SKM-1 (cell line): ENCODE data around the gene RIIAD1.

Experiments
- DNase-seq: peaks from one replicate; lab custom pipeline; 2025; ENCODE audit not compliant: unreplicated experiment; lab: John Stamatoyannopoulos, UW

Gene RIIAD1

DNA sequence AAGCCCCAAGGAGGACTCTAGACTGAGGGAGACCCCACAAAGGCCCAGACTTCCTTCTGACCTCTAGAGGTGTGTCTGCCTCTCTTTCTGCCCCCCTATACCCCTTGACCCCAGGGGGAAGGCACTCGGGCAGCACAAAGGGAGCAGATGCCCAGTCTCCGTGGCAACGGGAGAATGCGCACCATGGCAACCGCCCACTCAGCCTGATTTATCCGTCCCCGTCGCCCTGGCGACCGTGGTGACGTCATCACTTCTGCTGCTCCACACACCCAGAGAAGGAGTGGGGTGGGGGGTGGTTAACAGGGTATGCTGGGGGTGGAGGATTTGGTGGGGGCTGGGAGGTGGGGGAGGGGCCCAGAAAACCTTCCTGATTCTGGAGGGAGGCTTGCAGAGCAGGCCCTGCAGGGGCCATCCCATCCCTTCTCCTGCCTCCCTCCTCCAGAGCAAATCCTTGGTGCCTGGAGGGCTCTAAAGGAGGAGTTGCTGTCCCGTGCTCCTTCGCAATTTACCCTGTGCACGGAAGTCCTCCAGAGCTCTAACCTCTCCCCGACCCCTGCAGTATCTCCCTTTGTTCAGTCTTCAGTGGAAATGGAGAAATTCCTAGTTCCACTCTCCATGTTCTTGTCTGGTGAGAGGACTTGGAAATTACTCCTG, 11.0 kb upstream of the RIIAD1 start:
- no peak for DNase-seq

DNA sequence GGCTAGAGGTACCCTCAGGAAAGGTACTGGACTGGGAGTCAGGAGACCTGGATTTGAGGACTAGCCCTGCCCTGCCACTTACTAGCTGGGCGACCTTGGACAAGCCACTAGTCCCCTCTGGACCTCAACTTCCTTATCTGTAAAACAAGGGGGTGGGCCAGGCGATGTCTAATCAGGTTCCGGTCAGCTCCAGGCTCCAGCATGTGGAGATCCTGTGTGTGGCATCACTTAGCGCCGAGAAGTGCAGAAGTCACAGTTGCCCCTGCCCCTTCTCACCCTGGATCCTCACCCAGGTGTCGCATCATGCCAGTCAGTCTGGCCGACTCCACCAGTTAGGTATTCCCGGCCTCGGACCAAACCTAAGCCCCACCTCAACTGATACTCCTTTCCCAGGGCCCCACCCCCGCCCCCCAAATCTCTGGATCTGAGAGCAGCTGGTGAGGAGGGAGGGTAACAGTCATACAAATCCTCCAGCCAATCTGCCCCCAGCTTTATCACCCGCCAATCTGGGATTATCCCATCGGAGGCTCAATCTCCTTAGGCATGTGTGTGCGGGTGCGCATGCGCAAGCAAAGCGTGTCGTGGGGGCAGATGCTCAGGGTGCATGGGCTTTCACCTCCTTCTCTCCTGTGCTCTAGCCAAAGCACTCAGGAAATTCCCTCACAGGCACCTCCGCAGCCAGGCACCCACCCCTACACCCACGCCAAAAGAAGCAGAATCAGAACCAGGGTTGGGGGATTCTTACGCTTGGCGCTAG, 10.1 kb upstream of the RIIAD1 start:
- no peak for DNase-seq

DNA sequence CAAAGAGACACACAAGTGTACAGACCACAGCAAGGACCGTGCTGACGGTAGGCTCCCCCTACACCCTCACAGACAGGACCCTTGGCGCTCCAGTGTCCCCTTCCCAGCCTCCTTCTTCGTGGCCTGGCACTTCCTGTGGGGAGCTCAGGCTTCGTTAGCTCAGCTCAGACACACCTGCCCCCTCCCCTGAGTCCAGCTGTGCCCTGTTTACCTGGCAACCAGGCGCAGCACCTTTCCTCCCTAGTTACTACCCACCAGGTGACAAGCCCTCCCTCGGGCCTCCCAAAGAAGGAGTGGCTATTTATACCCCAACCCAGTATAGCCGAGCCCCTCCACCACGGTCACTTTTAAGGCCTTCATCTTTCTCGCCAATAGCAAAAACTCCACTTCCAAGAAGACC, 9.4 kb upstream of the RIIAD1 start:
- no peak for DNase-seq

DNA sequence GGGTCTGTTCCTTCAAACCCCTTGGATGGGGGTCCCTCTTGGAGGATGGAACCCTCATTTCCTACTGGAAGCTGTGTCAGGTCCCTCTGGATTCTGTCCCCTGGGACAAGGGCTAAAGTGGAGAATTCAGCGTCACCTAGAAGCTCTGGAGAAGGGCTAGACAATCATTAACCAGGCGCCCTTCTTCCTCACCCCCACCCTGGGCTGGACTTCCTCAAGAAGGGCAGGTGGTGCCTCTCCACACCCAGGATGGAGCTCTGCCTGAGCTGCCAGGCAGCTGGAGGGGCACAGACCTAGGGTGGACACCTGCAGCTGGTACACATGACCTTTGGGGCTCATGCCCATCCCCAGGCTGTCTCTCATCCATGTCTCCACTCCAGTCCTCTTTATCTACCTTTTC, 8.3 kb upstream of the RIIAD1 start:
- no peak for DNase-seq

DNA sequence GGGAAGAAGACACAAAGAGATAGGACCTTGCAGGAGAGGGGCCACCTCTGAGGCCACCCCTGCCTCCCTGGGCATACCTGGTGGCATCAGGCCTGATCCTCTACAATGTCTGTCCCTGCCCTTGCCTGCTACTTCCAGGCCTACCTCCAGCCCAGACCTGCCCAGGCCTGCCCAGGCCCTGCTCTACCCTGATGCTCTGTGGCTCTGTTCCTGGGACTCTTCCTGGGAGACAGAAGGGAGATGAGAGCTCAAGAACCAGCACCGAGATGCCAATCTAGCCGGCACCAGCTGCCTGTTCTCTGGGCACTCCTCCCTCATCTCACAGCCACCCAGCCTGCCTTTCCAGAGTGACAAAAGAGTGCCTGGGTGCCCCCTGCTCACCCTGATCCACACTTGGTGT, 7.4 kb upstream of the RIIAD1 start:
- no peak for DNase-seq

DNA sequence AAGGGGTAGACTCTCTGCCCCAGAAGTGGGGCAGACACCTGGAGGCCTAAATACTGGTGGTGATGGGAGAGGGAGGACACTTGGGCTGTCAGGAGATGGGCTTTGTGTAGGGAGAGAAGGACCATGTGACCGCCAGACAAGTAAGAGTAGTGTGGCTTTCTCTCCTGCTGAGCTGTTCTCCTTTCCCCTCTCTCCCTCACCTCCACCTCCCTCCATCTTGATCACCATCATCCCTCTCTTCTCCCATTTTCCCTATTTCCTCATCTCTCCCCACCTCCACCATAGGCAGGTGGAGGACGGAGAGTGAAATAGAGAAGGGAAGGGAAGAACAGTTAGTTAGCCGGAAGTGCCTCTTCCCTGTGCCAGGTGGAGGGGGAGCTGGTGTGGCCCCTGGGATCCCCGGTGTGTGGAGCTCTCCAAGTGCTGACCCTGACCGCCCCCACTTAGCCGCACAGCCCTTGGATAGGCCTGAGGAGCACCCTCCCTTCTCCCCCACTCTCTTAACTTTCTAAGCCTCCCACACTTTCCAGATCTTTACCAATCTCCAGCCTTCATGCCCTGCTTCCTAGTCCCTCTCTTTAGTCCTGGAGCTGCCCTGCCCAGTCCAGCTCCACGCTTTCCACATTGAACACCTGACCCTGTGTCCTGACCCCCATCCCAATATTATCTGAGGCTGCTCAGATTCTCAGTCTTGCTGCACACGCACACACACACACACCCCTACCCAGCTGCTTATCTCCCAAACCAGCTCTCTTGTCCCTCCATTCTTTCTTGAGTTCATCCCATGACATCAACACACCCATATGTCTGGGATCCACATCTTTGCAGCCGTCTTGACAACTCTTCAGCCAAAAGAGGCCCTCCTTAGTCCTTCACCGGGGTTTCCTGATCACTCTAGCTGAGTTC, 6.2 kb upstream of the RIIAD1 start:
- DNase-seq = no peak

DNA sequence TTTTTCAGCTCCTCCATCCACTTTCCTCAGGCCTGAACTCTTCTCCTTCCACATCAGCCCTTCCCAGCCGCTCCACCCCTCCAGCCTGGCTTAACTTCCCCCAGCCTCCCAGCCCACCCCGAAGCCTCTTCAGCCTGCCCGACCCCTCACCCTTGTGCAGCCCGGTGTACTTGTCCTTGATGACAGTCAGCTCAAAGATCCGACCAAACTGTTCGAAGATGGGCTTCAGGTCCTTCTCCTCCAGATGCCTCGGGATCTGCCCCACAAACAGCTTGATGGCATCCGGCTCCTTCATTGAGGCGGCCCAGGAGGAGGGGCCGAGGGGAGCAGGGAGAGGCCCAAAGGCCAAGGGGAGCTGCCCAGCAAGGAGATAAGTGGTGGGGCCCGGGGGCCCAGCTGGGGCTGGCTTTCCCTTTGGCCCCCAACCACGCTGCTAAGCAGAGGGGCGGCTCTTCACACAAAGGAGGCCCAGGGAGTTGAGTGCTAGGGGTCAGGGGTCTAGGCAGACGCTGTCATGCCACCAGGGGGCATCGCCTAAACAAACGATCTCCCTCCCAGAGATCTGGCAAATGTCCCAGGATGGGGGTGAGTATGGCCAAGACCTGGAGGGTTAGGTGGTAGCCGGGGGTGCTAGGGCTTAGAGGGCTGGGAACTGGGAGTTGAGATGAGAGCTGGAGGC, 5.5 kb upstream of the RIIAD1 start:
- DNase-seq = no peak

DNA sequence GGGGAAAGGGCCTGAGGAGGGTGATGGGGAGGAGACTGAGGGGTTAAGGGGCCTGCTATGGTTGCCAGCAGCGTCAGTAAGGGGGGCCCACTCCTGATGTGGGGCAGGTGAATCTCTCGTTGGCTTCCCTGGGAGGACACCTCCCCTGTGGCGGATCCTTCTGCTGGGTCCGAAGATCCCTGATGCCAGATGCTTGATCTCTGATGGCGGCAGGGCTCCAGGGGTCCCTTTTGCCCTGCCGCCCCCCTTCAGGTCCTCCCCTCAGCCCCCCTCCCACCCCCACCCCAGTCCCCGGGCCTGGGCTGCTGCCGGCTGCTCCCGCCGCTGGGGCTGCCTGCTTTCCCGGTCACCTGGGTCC, 4.9 kb upstream of the RIIAD1 start:
- DNase-seq = no peak

DNA sequence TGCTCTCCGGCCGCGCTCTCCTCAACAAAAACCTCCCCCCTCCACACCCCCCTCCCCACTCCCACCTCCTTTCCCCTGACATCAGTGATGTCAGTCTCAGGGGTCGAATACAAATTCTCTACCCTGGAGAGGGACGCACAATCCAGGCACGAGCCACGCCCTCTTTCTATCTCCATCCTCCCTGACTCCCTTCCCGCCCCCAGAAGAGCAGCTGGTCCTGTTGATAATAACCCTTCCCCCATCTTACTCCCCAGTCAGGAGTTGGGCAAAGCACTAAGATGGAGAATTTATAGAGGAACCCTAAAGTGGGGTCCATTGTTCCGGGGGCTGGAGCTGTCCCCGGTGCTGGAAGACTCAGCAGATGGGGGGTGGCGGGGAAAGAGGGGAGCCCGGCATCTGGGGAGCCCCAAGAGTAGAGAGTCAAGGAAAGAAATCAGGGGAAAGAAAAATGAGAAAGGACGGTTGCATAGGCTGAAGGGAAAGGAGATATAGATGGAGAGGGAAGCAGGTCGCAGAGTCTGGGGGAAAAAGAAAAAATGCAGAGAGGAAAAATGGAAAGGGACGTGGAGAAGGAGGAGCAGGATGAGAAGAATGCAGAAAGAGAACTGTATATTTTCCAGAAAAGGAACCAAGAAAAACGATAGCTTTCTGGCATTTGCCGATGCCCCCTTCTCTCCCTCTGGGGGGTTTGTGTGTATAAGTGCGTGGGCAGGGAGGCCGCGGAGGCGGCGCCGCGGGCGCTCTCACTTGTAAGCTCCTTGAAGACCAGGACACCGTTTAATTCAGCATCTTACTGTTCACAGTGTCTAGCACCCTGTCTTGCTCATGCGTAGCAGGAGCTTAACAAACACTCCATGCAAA, 4.3 kb upstream of the RIIAD1 start, which contains the start of gene CELF3:
Gene CELF3 (minus strand): TSS at position 33 of the 861 bp plus-strand sequence. CDS start 783 bp downstream, outside the sequence.
- no peak for DNase-seq

DNA sequence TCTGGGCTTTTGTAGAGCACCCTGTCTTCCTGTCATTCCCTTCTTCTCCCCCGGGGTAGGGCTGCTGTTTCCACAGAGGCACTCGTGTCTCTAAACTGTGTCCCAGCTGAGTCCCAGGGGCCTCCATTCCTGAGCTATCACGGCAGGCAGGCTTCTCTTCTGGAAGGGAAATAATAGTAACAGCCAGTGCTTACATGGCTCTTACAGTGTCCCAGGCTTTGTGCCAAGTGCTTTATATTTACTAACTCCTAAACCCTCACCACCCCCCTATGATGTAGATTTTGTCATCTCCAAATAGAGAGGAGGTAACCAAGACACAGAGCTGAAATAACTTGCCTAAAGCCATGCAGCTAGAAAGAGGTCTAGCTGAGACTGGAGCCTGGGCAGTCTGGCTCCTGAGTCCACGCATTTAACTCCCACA, 3.3 kb upstream of the RIIAD1 start:
- DNase-seq = no peak

DNA sequence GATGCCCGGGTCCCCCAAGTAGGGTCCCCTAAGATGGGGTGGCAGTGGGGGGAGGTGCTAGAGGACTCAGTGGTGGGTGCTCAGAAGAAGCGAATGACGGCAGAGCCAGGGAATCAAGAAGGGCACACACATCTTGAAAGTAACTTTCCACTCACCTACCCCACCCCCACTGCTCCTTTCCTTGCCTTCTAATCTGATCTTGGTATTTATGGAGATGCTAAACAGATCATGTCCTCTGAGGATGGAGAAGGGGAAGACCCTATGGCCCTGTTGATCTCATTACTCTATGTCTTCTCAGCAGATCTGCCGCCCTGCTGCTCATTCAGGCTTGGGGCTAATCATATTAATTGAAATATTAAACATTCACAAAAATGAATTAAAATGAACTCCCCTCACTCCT, 2.7 kb upstream of the RIIAD1 start:
- DNase-seq = no peak

DNA sequence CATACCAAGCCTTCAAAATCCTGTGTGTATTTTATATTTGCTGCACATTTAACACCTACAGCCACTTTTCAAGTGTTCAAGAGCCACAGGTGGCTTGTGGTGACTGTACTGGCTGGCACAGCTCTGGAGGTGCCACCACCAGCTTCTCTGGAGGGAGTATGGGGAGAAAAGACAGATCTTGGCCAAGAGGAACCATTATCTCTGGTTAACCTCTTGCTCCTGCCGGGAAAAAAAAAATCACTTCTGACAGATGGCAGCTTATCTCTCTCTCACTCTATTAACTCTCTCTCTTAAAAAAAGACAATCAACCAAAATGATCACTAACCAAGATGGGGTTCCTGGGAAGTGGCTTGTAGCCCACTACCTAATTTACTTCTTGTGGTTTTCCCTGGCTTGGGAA, 1.2 kb upstream of the RIIAD1 start:
- DNase-seq = no peak

DNA sequence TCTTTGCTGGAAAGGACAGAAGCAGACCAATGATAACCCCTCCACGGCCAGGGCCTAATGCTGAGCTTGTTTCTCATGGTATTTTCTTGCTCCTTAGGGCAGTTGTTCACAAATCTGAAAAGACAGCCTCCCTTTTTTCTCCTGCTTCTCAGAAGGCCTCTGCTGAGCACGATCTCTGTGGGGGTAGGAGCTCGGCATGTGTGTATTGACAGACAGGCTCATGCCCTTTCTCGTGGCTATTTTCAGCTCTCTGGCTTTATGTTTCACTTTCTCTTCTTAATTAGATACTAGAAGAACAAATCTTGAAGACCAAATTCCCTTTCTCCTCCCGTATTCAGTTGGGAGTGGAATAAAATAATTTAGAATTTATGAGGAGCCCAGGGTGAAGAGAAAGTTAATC, 768 bp upstream of the RIIAD1 start:
- no peak for DNase-seq

DNA sequence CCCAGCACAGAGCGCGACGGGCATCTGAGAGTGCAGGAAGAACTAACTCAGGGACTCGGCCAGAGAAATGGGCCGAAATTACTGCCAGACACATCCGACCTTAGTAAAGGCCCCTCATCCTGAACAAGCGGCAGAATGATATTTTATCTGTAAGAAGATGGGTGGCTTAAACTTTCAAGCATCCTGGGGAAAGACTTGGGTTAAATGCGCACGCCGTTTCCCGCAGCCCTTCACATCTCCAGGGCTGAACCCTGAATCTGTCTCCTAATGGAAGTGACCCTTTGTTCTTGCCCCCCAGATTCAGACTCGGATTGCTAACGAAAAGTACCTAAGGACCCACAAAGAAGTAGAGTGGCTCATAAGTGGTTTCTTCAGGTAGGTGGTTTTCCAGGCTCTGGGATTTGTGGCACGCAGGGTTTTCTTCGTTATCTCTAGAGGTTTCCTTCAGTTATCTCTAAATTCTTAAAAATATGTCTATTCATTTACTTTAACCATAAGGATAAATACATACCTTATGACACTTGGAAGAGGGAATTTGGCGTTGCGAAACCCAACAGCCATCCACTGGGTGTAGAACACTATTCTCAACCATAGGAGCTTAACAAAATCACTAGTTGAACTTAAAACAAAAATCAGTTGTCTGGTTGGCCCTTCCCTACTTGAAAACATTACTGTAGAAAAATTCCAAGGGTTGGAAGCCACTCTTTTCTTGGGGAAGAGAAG, 627 bp downstream of the RIIAD1 start:
- DNase-seq = no peak

DNA sequence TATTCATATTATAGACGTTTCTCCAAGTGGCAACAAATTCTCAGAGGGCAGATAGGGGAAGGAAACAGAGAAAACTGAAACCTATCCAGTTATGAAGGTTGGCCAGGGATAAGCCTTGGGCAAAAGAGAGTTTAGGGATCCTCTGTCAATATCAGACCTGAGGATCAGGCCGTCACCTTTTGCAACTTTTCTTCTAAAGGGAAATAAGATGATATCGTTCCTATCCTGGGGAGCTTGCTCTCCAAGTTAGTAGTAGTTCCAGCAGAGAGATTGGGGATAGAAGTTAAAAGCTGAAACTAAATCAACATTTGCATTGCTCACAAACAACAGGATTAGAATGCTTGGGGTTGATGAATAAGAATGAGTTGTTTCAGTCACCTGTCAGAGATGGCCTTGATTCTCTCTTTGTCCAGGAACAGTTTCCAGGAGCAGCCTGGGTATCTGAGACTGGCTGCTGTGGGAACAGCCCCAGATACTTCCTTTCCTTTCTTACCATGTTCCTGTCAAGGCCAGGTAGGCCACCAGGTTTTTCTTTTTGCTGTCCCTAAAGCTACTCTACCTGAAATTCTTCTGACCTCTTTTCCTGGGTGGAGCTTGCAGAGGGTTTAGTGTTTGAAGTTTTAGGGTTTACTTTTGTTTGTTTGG, 2.5 kb downstream of the RIIAD1 start:
- no peak for DNase-seq

DNA sequence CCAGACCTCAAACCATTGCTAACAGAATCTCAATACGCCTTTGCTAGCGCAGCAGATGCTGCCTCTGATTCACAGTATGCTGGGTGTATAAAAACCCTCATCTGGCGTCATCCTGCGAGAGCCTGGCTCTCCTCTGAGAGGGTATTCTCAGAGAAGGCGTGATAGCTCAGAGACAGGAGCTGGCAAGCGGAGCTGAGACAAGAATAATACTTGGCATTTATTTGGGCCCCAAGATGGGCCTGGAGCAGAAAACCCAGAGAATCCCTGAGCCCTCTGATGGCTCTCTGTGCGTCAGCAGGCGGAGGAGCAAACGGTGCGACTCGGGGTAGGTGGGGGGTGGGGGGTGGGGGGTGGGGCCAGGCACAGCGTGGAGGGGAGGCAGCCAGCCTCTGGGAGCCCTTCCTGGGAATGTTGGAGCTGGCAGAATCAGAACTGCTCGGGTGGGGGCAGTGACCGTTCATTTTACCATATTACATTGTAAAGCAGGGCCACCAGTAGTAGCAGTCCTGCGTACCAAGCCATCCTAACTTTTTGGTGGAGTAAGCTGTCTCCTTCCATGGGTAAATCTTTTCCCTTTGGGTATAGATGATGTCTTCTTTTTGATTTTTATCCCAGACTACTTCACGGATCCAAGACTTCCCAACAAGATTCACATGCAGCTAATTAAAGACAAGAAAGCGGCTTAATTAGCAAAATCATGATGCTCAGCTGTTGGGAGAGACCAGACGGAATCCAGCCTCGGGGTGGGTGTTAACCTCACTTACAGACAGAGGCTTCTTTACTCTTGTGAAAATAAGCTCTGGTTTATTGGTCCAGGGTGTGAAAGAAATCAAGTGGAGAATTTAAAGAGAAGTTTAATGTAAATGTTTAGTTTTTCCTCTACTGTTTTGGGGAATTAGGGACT, 7.1 kb downstream of the RIIAD1 start:
- DNase-seq = no peak

DNA sequence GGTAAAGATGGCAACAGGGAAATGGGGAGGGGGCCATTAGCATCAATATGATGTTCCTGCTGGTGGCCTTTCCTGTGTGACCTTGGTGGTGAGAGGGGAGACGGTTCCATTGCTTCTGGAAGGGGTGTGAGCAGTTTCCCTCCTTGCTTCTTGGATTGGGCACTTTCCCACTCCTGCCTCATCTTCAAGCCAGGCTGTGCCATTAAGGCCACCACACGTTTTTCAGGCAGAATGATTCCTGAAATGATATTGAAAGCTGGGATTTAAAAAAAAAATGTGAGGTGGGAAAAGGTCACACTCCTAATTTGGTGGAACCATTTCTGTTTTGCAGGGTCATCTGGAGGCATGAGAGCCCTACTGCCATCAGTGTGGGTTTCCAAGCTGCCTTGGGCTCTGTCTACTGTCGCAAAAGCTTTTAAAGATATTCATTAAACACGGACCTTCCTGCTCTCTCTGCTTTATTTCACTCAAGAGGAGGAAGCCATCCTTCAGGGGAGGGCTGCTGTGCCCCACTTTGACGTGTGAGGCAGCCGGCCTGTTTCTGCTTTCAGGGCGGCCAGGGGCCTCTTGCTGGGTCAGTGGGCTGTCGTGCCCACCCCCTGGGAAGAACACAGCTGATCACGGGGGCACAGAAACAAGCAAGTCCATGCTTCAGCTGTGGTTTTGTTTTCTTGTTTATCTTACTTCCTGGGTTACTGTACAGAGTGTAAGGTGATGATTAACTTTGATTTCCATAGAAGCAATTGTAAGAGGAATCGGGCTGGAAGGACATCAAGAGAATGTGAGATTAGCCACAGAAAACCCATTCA, 8.0 kb downstream of the RIIAD1 start:
- DNase-seq = no peak
